H1 (cell line): Measurements from ENCODE around the gene STARD13. TPM values are rescaled to one million over a fixed set of nuclear protein-coding genes. Genes with fewer than 3 reads are reported as not detected.

Experiments used
- CTCF ChIA-PET: fragments of 300-600 bp; sonication (Branson Sonifier 250); formaldehyde crosslinking; loops from one replicate; lab custom pipeline; 2021; ENCODE audit not compliant: partially characterized antibody; lab: Charles Lee
- POLR2A ChIA-PET: fragments of 300-600 bp; sonication (Branson Sonifier 250); formaldehyde crosslinking; loops from one replicate; lab custom pipeline; 2021; ENCODE audit warnings: inconsistent platforms; ENCODE audit not compliant: partially characterized antibody; lab: Charles Lee
- DNase-seq, 2 experiments: peaks; one replicate each; pipeline versions ENCODE4 v3.0.0 to v3.0.0-alpha.2; 2010 to 2022; ENCODE audit warnings: low spot score in 2 of 2, low read depth in 1 of 2, mixed read lengths in 1 of 2
- FAIRE-seq: peaks from 2 replicates; lab custom pipeline; 2011; peaks lifted over from hg19 to GRCh38; lab: Jason Lieb, UNC
- H2AFZ ChIP-seq: 2 replicates; pipeline ENCODE4 v1.8.1; 2012; ENCODE audit warnings: low read length, inconsistent platforms
- H2AK5ac ChIP-seq: 2 replicates; pipeline ENCODE4 v1.6.1; 2013; ENCODE audit warnings: low read depth, low read length
- H2BK120ac ChIP-seq: replicated peaks from 2 replicates; pipeline ENCODE3; 2013; ENCODE audit warnings: low read depth, low read length, inconsistent platforms
- H2BK12ac ChIP-seq: 2 replicates; pipeline ENCODE4 v1.6.1; 2013; ENCODE audit warnings: low read depth, low read length
- H2BK15ac ChIP-seq: 2 replicates; pipeline ENCODE4 v1.6.1; 2013; ENCODE audit warnings: low read length
- H2BK20ac ChIP-seq: 2 replicates; pipeline ENCODE4 v1.6.1; 2013; ENCODE audit warnings: low read length
- H2BK5ac ChIP-seq: 2 replicates; pipeline ENCODE4 v1.6.1; 2013; ENCODE audit warnings: low read depth, low read length
- H3K14ac ChIP-seq: 2 replicates; pipeline ENCODE4 v1.6.1; 2013; ENCODE audit warnings: inconsistent platforms; ENCODE audit not compliant: insufficient read length
- H3K18ac ChIP-seq: 2 replicates; pipeline ENCODE4 v1.6.1; 2013; ENCODE audit warnings: low read length; ENCODE audit errors: extremely low read depth
- H3K23ac ChIP-seq: 2 replicates; pipeline ENCODE4 v1.6.1; 2013; ENCODE audit warnings: inconsistent platforms; ENCODE audit not compliant: insufficient read length
- H3K23me2 ChIP-seq: 2 replicates; pipeline ENCODE4 v1.6.1; 2013; ENCODE audit warnings: low read depth, low read length
- H3K27ac ChIP-seq: 2 replicates; pipeline ENCODE4 v1.6.1; 2011; ENCODE audit warnings: low read depth, low read length, inconsistent platforms
- H3K27me3 ChIP-seq, 4 experiments: replicated peaks in 1 of 4; 1 replicate in 1 of 4; 2 replicates in 3 of 4; pipeline versions ENCODE4 v1.6.1 to v1.8.1; 2011 to 2013; ENCODE audit warnings: low read length in 3 of 4, mild to moderate bottlenecking in 3 of 4, inconsistent platforms in 2 of 4, mixed read lengths in 2 of 4, moderate library complexity in 1 of 4; ENCODE audit not compliant: control insufficient read depth in 3 of 4, insufficient read depth in 3 of 4; ENCODE audit errors: extremely low read depth in 1 of 4
- H3K36me3 ChIP-seq, 4 experiments: 2 replicates each; pipeline versions ENCODE4 v1.6.1 to v1.8.1; 2011 to 2013; ENCODE audit warnings: mild to moderate bottlenecking in 4 of 4, low read length in 3 of 4, moderate library complexity in 2 of 4, control low read depth in 1 of 4, inconsistent platforms in 1 of 4; ENCODE audit not compliant: insufficient read depth in 4 of 4, control insufficient read depth in 2 of 4
- H3K4ac ChIP-seq: replicated peaks from 2 replicates; pipeline ENCODE3; 2013; ENCODE audit warnings: low read length, low read depth, mixed read lengths, inconsistent platforms; ENCODE audit not compliant: insufficient read length
- H3K4me1 ChIP-seq, 4 experiments: replicated peaks in 1 of 4; 1 replicate in 1 of 4; 2 replicates in 3 of 4; pipeline versions ENCODE4 v1.6.1 to v1.8.1; 2011 to 2013; ENCODE audit warnings: low read length in 3 of 4, inconsistent platforms in 2 of 4, mixed read lengths in 1 of 4; ENCODE audit not compliant: insufficient read depth in 4 of 4, control insufficient read depth in 3 of 4
- H3K4me2 ChIP-seq, 2 experiments: 2 replicates each; pipeline versions ENCODE4 v1.6.1 to v1.8.1; 2011 to 2013; ENCODE audit warnings: low read depth in 2 of 2, low read length in 2 of 2, control low read depth in 1 of 2, inconsistent platforms in 1 of 2, mild to moderate bottlenecking in 1 of 2; ENCODE audit not compliant: insufficient read depth in 1 of 2
- H3K4me3 ChIP-seq, 4 experiments: fragments of 200-600, 300-600 bp in 1 of 4; sonication (generic), shearing (Covaris generic), sonication (Bioruptor Twin) in 1 of 4; 2 replicates each; pipeline versions ENCODE4 v1.5.1 to v1.8.1; 2011 to 2016; ENCODE audit warnings: low read length in 4 of 4, low read depth in 3 of 4, control low read depth in 2 of 4, inconsistent platforms in 2 of 4, mild to moderate bottlenecking in 2 of 4, mixed read lengths in 1 of 4, moderate library complexity in 1 of 4; ENCODE audit not compliant: insufficient read depth in 2 of 4; ENCODE audit errors: extremely low read depth in 1 of 4
- H3K56ac ChIP-seq: replicated peaks from 2 replicates; pipeline ENCODE3; 2013; ENCODE audit warnings: low read depth, mild to moderate bottlenecking, mixed read lengths, low read length, inconsistent platforms; ENCODE audit not compliant: insufficient read length
- H3K79me1 ChIP-seq: 2 replicates; pipeline ENCODE4 v1.6.1; 2013; ENCODE audit warnings: low read depth, low read length, control low read depth
- H3K79me2 ChIP-seq, 2 experiments: 2 replicates each; pipeline versions ENCODE4 v1.6.1 to v1.8.1; 2012 to 2013; ENCODE audit warnings: low read length in 2 of 2, mild to moderate bottlenecking in 2 of 2, inconsistent platforms in 1 of 2; ENCODE audit not compliant: insufficient read depth in 2 of 2, control insufficient read depth in 1 of 2
- H3K9ac ChIP-seq, 4 experiments: replicated peaks in 1 of 4; 1 replicate in 1 of 4; 2 replicates in 3 of 4; pipeline versions ENCODE4 v1.6.1 to v1.8.1; 2011 to 2013; ENCODE audit warnings: low read depth in 3 of 4, low read length in 3 of 4, control low read depth in 2 of 4, mild to moderate bottlenecking in 2 of 4, moderate library complexity in 2 of 4, inconsistent platforms in 1 of 4; ENCODE audit errors: extremely low read depth in 1 of 4
- H3K9me3 ChIP-seq, 2 experiments: 2 replicates each; pipeline versions ENCODE4 v1.6.1 to v1.8.1; 2012 to 2013; ENCODE audit warnings: mild to moderate bottlenecking in 2 of 2, moderate library complexity in 2 of 2, control low read depth in 1 of 2, inconsistent platforms in 1 of 2, low read depth in 1 of 2, low read length in 1 of 2, mixed read lengths in 1 of 2; ENCODE audit not compliant: insufficient read depth in 2 of 2
- H4K20me1 ChIP-seq, 2 experiments: replicated peaks in 1 of 2; 2 replicates each; pipeline versions ENCODE3 to v1.8.1; 2011 to 2013; ENCODE audit warnings: inconsistent platforms in 2 of 2, low read length in 2 of 2, mild to moderate bottlenecking in 1 of 2; ENCODE audit not compliant: insufficient read depth in 2 of 2, control insufficient read depth in 1 of 2
- H4K5ac ChIP-seq: 2 replicates; pipeline ENCODE4 v1.6.1; 2013; ENCODE audit warnings: low read length, low read depth, mixed read lengths, inconsistent platforms; ENCODE audit not compliant: insufficient read length
- H4K8ac ChIP-seq: 2 replicates; pipeline ENCODE4 v1.8.0; 2013; ENCODE audit warnings: mild to moderate bottlenecking, moderate library complexity, low read length, inconsistent platforms; ENCODE audit not compliant: insufficient read depth; ENCODE audit errors: extremely low read depth
- H4K91ac ChIP-seq: replicated peaks from 2 replicates; pipeline ENCODE3; 2013; ENCODE audit warnings: low read length, mixed read lengths, inconsistent platforms; ENCODE audit not compliant: insufficient read length
- ATF3 ChIP-seq: IDR thresholded peaks from 2 replicates; pipeline ENCODE4 v1.6.1; 2011; ENCODE audit warnings: low read depth, mild to moderate bottlenecking, low read length; ENCODE audit not compliant: insufficient read depth
- EP300 ChIP-seq, 2 experiments: IDR thresholded peaks; 1 replicate in 1 of 2; 2 replicates in 1 of 2; pipeline ENCODE4 v1.6.1; 2011 to 2012; ENCODE audit warnings: low read depth in 2 of 2, low read length in 2 of 2, mild to moderate bottlenecking in 2 of 2, borderline replicate concordance in 1 of 2, inconsistent platforms in 1 of 2, moderate library complexity in 1 of 2
- FOSL1 ChIP-seq: IDR thresholded peaks from 2 replicates; pipeline ENCODE4 v1.6.1; 2011; ENCODE audit warnings: mild to moderate bottlenecking, low read depth, low read length, moderate library complexity; ENCODE audit not compliant: insufficient read depth
- JUND ChIP-seq: IDR thresholded peaks from 2 replicates; pipeline ENCODE4 v1.6.1; 2011; ENCODE audit warnings: mild to moderate bottlenecking, improper control_type of control experiment, low read length
- MAFK ChIP-seq: IDR thresholded peaks from 2 replicates; pipeline ENCODE4 v1.6.1; 2012; ENCODE audit warnings: low read depth, mild to moderate bottlenecking, improper control_type of control experiment, low read length
- PHF8 ChIP-seq: fragments of 200-600 bp; sonication (generic); conservative IDR thresholded peaks from 2 replicates; pipeline ENCODE4 v1.7.1; 2012; ENCODE audit warnings: low read depth, mild to moderate bottlenecking, inconsistent platforms, low read length, moderate library complexity
- POLR2A ChIP-seq, 2 experiments: IDR thresholded peaks; 1 replicate in 1 of 2; 2 replicates in 1 of 2; pipeline ENCODE4 v1.6.1; 2011; ENCODE audit warnings: low read depth in 2 of 2, low read length in 2 of 2, mild to moderate bottlenecking in 2 of 2; ENCODE audit errors: control extremely low read depth in 1 of 2
- POU5F1 ChIP-seq: IDR thresholded peaks from 2 replicates; pipeline ENCODE4 v1.6.1; 2011; ENCODE audit warnings: low read depth, mild to moderate bottlenecking, low read length, moderate library complexity
- SIN3A ChIP-seq, 2 experiments: IDR thresholded peaks in 1 of 2; conservative IDR thresholded peaks in 1 of 2; 2 replicates each; pipeline ENCODE4 v1.6.1; 2011 to 2012; ENCODE audit warnings: low read length in 2 of 2, improper control_type of control experiment in 1 of 2, low read depth in 1 of 2, mild to moderate bottlenecking in 1 of 2
- SIX5 ChIP-seq: IDR thresholded peaks from 2 replicates; pipeline ENCODE4 v1.6.1; 2011; ENCODE audit warnings: mild to moderate bottlenecking, low read depth, low read length
- SP2 ChIP-seq: IDR thresholded peaks from 2 replicates; pipeline ENCODE4 v1.6.1; 2012; ENCODE audit warnings: mild to moderate bottlenecking, low read length, inconsistent platforms
- SRF ChIP-seq: IDR thresholded peaks from 2 replicates; pipeline ENCODE4 v1.6.1; 2011; ENCODE audit warnings: mild to moderate bottlenecking, low read depth, low read length, moderate library complexity
- USF2 ChIP-seq: IDR thresholded peaks from 2 replicates; pipeline ENCODE4 v1.6.1; 2011; ENCODE audit warnings: low read length, improper control_type of control experiment
- WGBS, 2 experiments: shearing (Covaris generic) in 1 of 2; methylation state at CpG; one replicate each; pipeline versions ENCODE4 v1.1.6 to v1.1.7; 2013 to 2015; ENCODE audit warnings: low lambda C conversion rate in 2 of 2, mixed read lengths in 2 of 2, inconsistent platforms in 1 of 2, low coverage in 1 of 2, missing lambda C conversion rate in 1 of 2; ENCODE audit not compliant: insufficient replicate concordance in 2 of 2, insufficient coverage in 1 of 2, insufficient read length in 1 of 2; ENCODE audit errors: extremely low coverage in 1 of 2, missing lambda C conversion rate in 1 of 2; 5-methylcytosine and 5-hydroxymethylcytosine counted together
- polyA plus RNA-seq, 7 experiments: library from polyadenylated mRNA; depleted of rRNA in 3 of 7; stranded (reverse) in 5 of 7; unstranded in 2 of 7; fragments of >200 nt in 5 of 7; fragments of 200-250 nt in 2 of 7; gene quantifications; 1 replicate in 5 of 7; 2 replicates in 1 of 7; 4 replicates in 1 of 7; pipeline versions ENCODE4 v1.2.1 to v1.2.3, GENCODE V29; 2011 to 2013; ENCODE audit warnings: missing spikeins in 2 of 7, mixed read lengths in 2 of 7
- total RNA-seq: library from RNA; stranded (reverse); fragmentation: NEBNext Ultra II Directional; extraction: Animal tissue kit (Norgen Biotek cat#: 25700); gene quantifications from 2 replicates; pipeline ENCODE4 v1.2.1, GENCODE V29; 2021

Gene STARD13
- total and polyA plus RNA-seq, 2 of the 8 experiments (the other 6 are each of a cell fraction or from before 2014, with no cell fraction given), result 0.82 to 2.9 TPM

- H3K23ac ChIP-seq, result no peak overlapping the region
- no peak overlapping the region for H2AK5ac ChIP-seq
- no peaks in the 10 kb centered on the region for H3K23me2 ChIP-seq
- no peak overlapping the region for H4K5ac ChIP-seq
- no peaks in the 10 kb centered on the region for H3K9me3 ChIP-seq
- H2AFZ ChIP-seq, result no peak overlapping the region
- WGBS, 2 experiments, result 85% methylated on average over 1 of the region's 1 CpG; no CpG with 5 or more reads in 1 of the 2 experiments
- CTCF ChIA-PET, result interaction anchor here (0.6 to 0.9 kb wide), 3 partner anchors 11 to 96 kb away, joined by 3 to 4 read pairs (median 3); no protein-coding TSS in a partner anchor
- no peak overlapping the region for H2BK20ac ChIP-seq
- H3K36me3 ChIP-seq, result no peaks in the 10 kb centered on the region
- H4K20me1 ChIP-seq, result no peaks in the 10 kb centered on the region
- H2BK120ac ChIP-seq, result no peak overlapping the region
- H3K79me2 ChIP-seq, result no peaks in the 10 kb centered on the region
- H3K4me2 ChIP-seq, result no peak overlapping the region
- no peak overlapping the region for H3K18ac ChIP-seq
- no peak overlapping the region for H4K8ac ChIP-seq
- H3K56ac ChIP-seq, result no peak overlapping the region
- H2BK12ac ChIP-seq, result no peak overlapping the region
- H2BK15ac ChIP-seq, result no peak overlapping the region
- FAIRE-seq, result no peak
- POLR2A ChIA-PET, result no interaction called here
- no peak overlapping the region for H3K4me3 ChIP-seq
- no peaks in the 10 kb centered on the region for H3K27me3 ChIP-seq
- H3K9ac ChIP-seq, result no peak overlapping the region
- H2BK5ac ChIP-seq, result no peak overlapping the region
- no peak overlapping the region for H3K4ac ChIP-seq
- H3K4me1 ChIP-seq, result no peaks in the 10 kb centered on the region
- H3K79me1 ChIP-seq, result no peaks in the 10 kb centered on the region
- H3K14ac ChIP-seq, result no peak overlapping the region
- H4K91ac ChIP-seq, result no peak overlapping the region
- H3K27ac ChIP-seq, result no peak overlapping the region
- DNase-seq, result no peak
- TF ChIP-seq POU5F1, result no peak
- no peak for TF ChIP-seq SRF
- TF ChIP-seq JUND, result no peak
- no peak for TF ChIP-seq EP300 (IDR thresholded peaks at IDR 0.05; ENCODE audit: borderline replicate concordance in 1 of 2, low read depth in 2 of 2, low read length in 2 of 2)
- no peak for TF ChIP-seq ATF3
- no peak for TF ChIP-seq SP2
- no peak for TF ChIP-seq PHF8
- no peak for TF ChIP-seq POLR2A (IDR thresholded peaks at IDR 0.05; ENCODE audit: control extremely low read depth in 1 of 2, low read depth in 2 of 2, low read length in 2 of 2)
- no peak for TF ChIP-seq MAFK
- no peak for TF ChIP-seq SIX5
- TF ChIP-seq FOSL1, result no peak
- no peak for TF ChIP-seq SIN3A (conservative IDR thresholded peaks at IDR 0.05 in 1 of 2, IDR thresholded peaks at IDR 0.05 in 1 of 2; ENCODE audit: low read depth in 1 of 2, low read length in 2 of 2)
- TF ChIP-seq USF2, result no peak
These were observed 22.3 kb upstream of the STARD13 start for GRCh38 chr13:33307843-33308242.
